GM13977 (cell line): ENCODE measurements around the gene SYT5.

ENCODE experiments used
- DNase-seq: peaks from one replicate; pipeline ENCODE4 v3.0.0; 2012; ENCODE audit warnings: low spot score
- CTCF ChIP-seq: IDR thresholded peaks from 2 replicates; pipeline ENCODE4 v1.5.1; 2012; ENCODE audit warnings: mild to moderate bottlenecking, control low read depth; ENCODE audit not compliant: insufficient read depth; ENCODE audit errors: extremely low read depth, missing control alignments
- in situ Hi-C: fragments of 300-500 bp; cut with MboI; formaldehyde crosslinking; loops from one replicate; pipeline ENCODE4 v1.12.0; 2022; ENCODE audit warnings: low sequenced_read_pairs, low pct_unique_long_range_greater_than_20kb, mixed read lengths, inconsistent platforms; ENCODE audit not compliant: unreplicated experiment

Gene SYT5

GRCh38 chr19:55220525-55220924 lies 40.4 kb upstream of the SYT5 start:
- in situ Hi-C loops, result no loop called here
- DNase-seq, result no peak
- no peak for TF ChIP-seq CTCF

- DNase-seq, result peak; percentile 62
- in situ Hi-C loops, result no loop called here
- TF ChIP-seq CTCF, result no peak
These were observed 36.5 kb upstream of the SYT5 start for GRCh38 chr19:55216461-55217198.

GRCh38 chr19:55213547-55213946 lies 33.5 kb upstream of the SYT5 start:
- DNase-seq, result no peak
- no peak for TF ChIP-seq CTCF
- in situ Hi-C loops, result no loop called here

GRCh38 chr19:55212447-55212846 lies 32.4 kb upstream of the SYT5 start:
- no peak for DNase-seq

GRCh38 chr19:55209693-55210472 lies 29.8 kb upstream of the SYT5 start:
- DNase-seq, result no peak
- in situ Hi-C loops, result no loop called here

More at GRCh38 chr19:55212447-55212846, 32.4 kb upstream of the SYT5 start:
- peak; percentile 48 for TF ChIP-seq CTCF
- in situ Hi-C loops, result no loop called here

More at GRCh38 chr19:55209693-55210472, 29.8 kb upstream of the SYT5 start:
- no peak for TF ChIP-seq CTCF
